GM06990 (cell line): Measurements from ENCODE around the gene CENPK.
A peak's percentile ranks its signal among the peaks of the same experiment; 100 is the strongest.
"Not testable (repeated sequence)": the region's sequence is repeated elsewhere in the genome, so short reads cannot be mapped to it uniquely, and the experiment has no call there.

Experiments
- DNase-seq: peaks from one replicate; pipeline ENCODE4 v3.0.0-alpha.2; 2011; ENCODE audit not compliant: insufficient read length; ENCODE audit errors: extremely low read depth
- H3K27me3 ChIP-seq: replicated peaks from 2 replicates; pipeline ENCODE4 v1.6.0; 2011; ENCODE audit warnings: low read length; ENCODE audit not compliant: control insufficient read depth, insufficient read depth
- H3K36me3 ChIP-seq: 2 replicates; pipeline ENCODE4 v1.5.1; 2011; ENCODE audit warnings: low read length; ENCODE audit not compliant: control insufficient read depth, insufficient read depth
- H3K4me3 ChIP-seq: replicated peaks from 2 replicates; pipeline ENCODE4 v1.5.1; 2011; ENCODE audit warnings: low read depth, mild to moderate bottlenecking, control low read depth, low read length
- CTCF ChIP-seq: IDR thresholded peaks from 2 replicates; pipeline ENCODE4 v1.5.1; 2011; ENCODE audit warnings: low read length, control low read depth, mild to moderate bottlenecking, inconsistent platforms; ENCODE audit not compliant: insufficient read depth, poor library complexity, severe bottlenecking

The CENPK gene

GRCh38 chr5:65562731-65563701 lies at the start of gene CENPK, which contains the start of gene PPWD1:
Gene CENPK (minus strand): TSS chr5:65563168. CDS start chr5:65554907, 8,261 bp downstream.
Gene PPWD1 (plus strand): TSS chr5:65563296. CDS start chr5:65563311, 15 bp downstream.
- no peak for TF ChIP-seq CTCF
- peak; percentile 91 for DNase-seq
- H3K4me3 ChIP-seq: peak within 1 kb of the TSS; percentile 75
- no peaks in the 10 kb centered on the region; the same call in 1 of the 2 replicates for H3K36me3 ChIP-seq
- no peaks in the 10 kb centered on the region for H3K27me3 ChIP-seq

GRCh38 chr5:65612298-65612907 lies 49.4 kb upstream of the CENPK start:
- Histone ChIP-seq H3K27me3 (no peaks in the 10 kb centered on the region), H3K4me3 (no peak overlapping the region), H3K36me3 (no peaks in the 10 kb centered on the region; the same call in 1 of the 2 replicates)
- TF ChIP-seq CTCF: no peak
- DNase-seq: no peak

GRCh38 chr5:65611524-65611923 lies 48.6 kb upstream of the CENPK start:
- H3K36me3 ChIP-seq: no peaks in the 10 kb centered on the region; the same call in 1 of the 2 replicates
- H3K4me3 ChIP-seq: no peak overlapping the region

GRCh38 chr5:65601761-65602160 lies 38.8 kb upstream of the CENPK start:
- H3K4me3 ChIP-seq, H3K36me3 ChIP-seq, DNase-seq, H3K27me3 ChIP-seq: not testable (repeated sequence)

More at GRCh38 chr5:65611524-65611923, 48.6 kb upstream of the CENPK start:
- no peak for DNase-seq
- H3K27me3 ChIP-seq: no peaks in the 10 kb centered on the region
- no peak for TF ChIP-seq CTCF

- Histone ChIP-seq H3K27me3 (no peaks in the 10 kb centered on the region), H3K36me3 (peaks cover 5% of the 10 kb centered on the region; the same call in 1 of the 2 replicates), H3K4me3 (no peak overlapping the region)
- no peak for TF ChIP-seq CTCF
- no peak for DNase-seq
Measured at GRCh38 chr5:65588694-65589093, 25.7 kb upstream of the CENPK start.

- peaks cover 5% of the 10 kb centered on the region for H3K36me3 ChIP-seq
- DNase-seq: no peak
Measured at GRCh38 chr5:65577141-65577540, 14.2 kb upstream of the CENPK start.

More at GRCh38 chr5:65577141-65577540, 14.2 kb upstream of the CENPK start:
- TF ChIP-seq CTCF: no peak
- Histone ChIP-seq H3K27me3 (no peaks in the 10 kb centered on the region), H3K4me3 (no peak overlapping the region)
